Mucosa of stomach (tissue), 1 donor: ENCODE measurements around the gene GNGT2.

ENCODE experiments used
- H3K27me3 ChIP-seq: one replicate; pipeline ENCODE4 v1.7.0; 2013; ENCODE audit warnings: mild to moderate bottlenecking, low read length; ENCODE audit not compliant: control insufficient read depth, insufficient read depth
- H3K36me3 ChIP-seq: one replicate; pipeline ENCODE4 v1.7.0; 2013; ENCODE audit warnings: low read length; ENCODE audit not compliant: control insufficient read depth, insufficient read depth
- H3K4me1 ChIP-seq: one replicate; pipeline ENCODE4 v1.7.0; 2013; ENCODE audit warnings: mild to moderate bottlenecking, low read length; ENCODE audit not compliant: control insufficient read depth, insufficient read depth
- H3K4me3 ChIP-seq: one replicate; pipeline ENCODE4 v1.7.0; 2013; ENCODE audit warnings: low read length
- H3K9ac ChIP-seq: one replicate; pipeline ENCODE4 v1.7.0; 2013; ENCODE audit warnings: mild to moderate bottlenecking, low read length, moderate library complexity
- H3K9me3 ChIP-seq: one replicate; pipeline ENCODE4 v1.7.0; 2013; ENCODE audit warnings: mild to moderate bottlenecking, low read length, moderate library complexity; ENCODE audit not compliant: control insufficient read depth
- donor health status: Pancreatic carcinoma.

GNGT2 gene

GRCh38 chr17:49227436-49228261 is 17.3 kb upstream of the GNGT2 start:
- Histone ChIP-seq H3K27me3 (peaks cover 87% of the 10 kb centered on the region), H3K4me3 (no peak overlapping the region), H3K9me3 (no peaks in the 10 kb centered on the region), H3K9ac (no peak overlapping the region), H3K36me3 (no peaks in the 10 kb centered on the region), H3K4me1 (peaks cover 5% of the 10 kb centered on the region)

- Histone ChIP-seq H3K9ac (no peak overlapping the region), H3K9me3 (no peaks in the 10 kb centered on the region), H3K36me3 (no peaks in the 10 kb centered on the region), H3K4me1 (peaks cover 5% of the 10 kb centered on the region), H3K4me3 (no peak overlapping the region), H3K27me3 (peaks cover 92% of the 10 kb centered on the region)
Observed at GRCh38 chr17:49226771-49227435, 16.5 kb upstream of the GNGT2 start.

GRCh38 chr17:49225554-49226236 is 15.3 kb upstream of the GNGT2 start:
- Histone ChIP-seq H3K9ac (no peak overlapping the region), H3K36me3 (no peaks in the 10 kb centered on the region), H3K4me1 (peaks cover under 1% of the 10 kb centered on the region), H3K4me3 (no peak overlapping the region), H3K9me3 (no peaks in the 10 kb centered on the region), H3K27me3 (peaks cover 81% of the 10 kb centered on the region)

GRCh38 chr17:49224997-49225337 is 14.6 kb upstream of the GNGT2 start:
- Histone ChIP-seq H3K9ac (no peak overlapping the region), H3K9me3 (no peaks in the 10 kb centered on the region), H3K27me3 (peaks cover 74% of the 10 kb centered on the region), H3K4me1 (no peaks in the 10 kb centered on the region), H3K36me3 (no peaks in the 10 kb centered on the region), H3K4me3 (no peak overlapping the region)

- no peak overlapping the region for H3K4me3 ChIP-seq
- H3K4me1 ChIP-seq, result no peaks in the 10 kb centered on the region
- H3K36me3 ChIP-seq, result no peaks in the 10 kb centered on the region
- peaks cover 68% of the 10 kb centered on the region for H3K27me3 ChIP-seq
- no peaks in the 10 kb centered on the region for H3K9me3 ChIP-seq
- no peak overlapping the region for H3K9ac ChIP-seq
Observed at GRCh38 chr17:49224198-49224996, 14.0 kb upstream of the GNGT2 start.

GRCh38 chr17:49223517-49224197 is 13.3 kb upstream of the GNGT2 start:
- no peak overlapping the region for H3K9ac ChIP-seq
- H3K27me3 ChIP-seq, result peaks cover 62% of the 10 kb centered on the region
- H3K4me3 ChIP-seq, result no peak overlapping the region
- no peaks in the 10 kb centered on the region for H3K4me1 ChIP-seq
- no peaks in the 10 kb centered on the region for H3K9me3 ChIP-seq
- H3K36me3 ChIP-seq, result no peaks in the 10 kb centered on the region

- Histone ChIP-seq H3K4me1 (no peaks in the 10 kb centered on the region), H3K9me3 (no peaks in the 10 kb centered on the region), H3K27me3 (peaks cover 64% of the 10 kb centered on the region), H3K36me3 (no peaks in the 10 kb centered on the region), H3K9ac (no peak overlapping the region), H3K4me3 (no peak overlapping the region)
Observed at GRCh38 chr17:49223168-49223516, 12.8 kb upstream of the GNGT2 start.

GRCh38 chr17:49219987-49220386 is 9.6 kb upstream of the GNGT2 start:
- no peaks in the 10 kb centered on the region for H3K4me1 ChIP-seq
- no peak overlapping the region for H3K4me3 ChIP-seq
- no peaks in the 10 kb centered on the region for H3K36me3 ChIP-seq
- H3K27me3 ChIP-seq, result peaks cover 32% of the 10 kb centered on the region
- H3K9me3 ChIP-seq, result no peaks in the 10 kb centered on the region
- H3K9ac ChIP-seq, result no peak overlapping the region

GRCh38 chr17:49218941-49219913 is 8.9 kb upstream of the GNGT2 start:
- Histone ChIP-seq H3K27me3 (peaks cover 25% of the 10 kb centered on the region), H3K4me1 (no peaks in the 10 kb centered on the region), H3K9me3 (no peaks in the 10 kb centered on the region), H3K4me3 (no peak overlapping the region), H3K36me3 (no peaks in the 10 kb centered on the region), H3K9ac (no peak overlapping the region)

- Histone ChIP-seq H3K27me3 (peaks cover 11% of the 10 kb centered on the region), H3K9me3 (no peaks in the 10 kb centered on the region), H3K4me3 (no peak overlapping the region), H3K36me3 (no peaks in the 10 kb centered on the region), H3K4me1 (no peaks in the 10 kb centered on the region), H3K9ac (no peak overlapping the region)
Observed at GRCh38 chr17:49217651-49218413, 7.5 kb upstream of the GNGT2 start.
